Measurements from ENCODE around the gene CELSR1. TPM values are rescaled to one million over a fixed set of nuclear protein-coding genes. Genes with fewer than 3 reads are reported as not detected.

Gene CELSR1
- total and polyA plus RNA-seq, 2 donors from 2014 or later = 15.7 to 49.9 TPM

- no peak overlapping the region for H3K4me3 ChIP-seq (ENCODE audit: low read length in 3 of 3)
- DNase-seq (peak in 1 of 5 donors; percentile 67), FAIRE-seq (no peak)
- H3K27ac ChIP-seq (ENCODE audit: low read depth in 2 of 2, low read length in 2 of 2) = no peak overlapping the region
- TF ChIP-seq, protein P1, sequence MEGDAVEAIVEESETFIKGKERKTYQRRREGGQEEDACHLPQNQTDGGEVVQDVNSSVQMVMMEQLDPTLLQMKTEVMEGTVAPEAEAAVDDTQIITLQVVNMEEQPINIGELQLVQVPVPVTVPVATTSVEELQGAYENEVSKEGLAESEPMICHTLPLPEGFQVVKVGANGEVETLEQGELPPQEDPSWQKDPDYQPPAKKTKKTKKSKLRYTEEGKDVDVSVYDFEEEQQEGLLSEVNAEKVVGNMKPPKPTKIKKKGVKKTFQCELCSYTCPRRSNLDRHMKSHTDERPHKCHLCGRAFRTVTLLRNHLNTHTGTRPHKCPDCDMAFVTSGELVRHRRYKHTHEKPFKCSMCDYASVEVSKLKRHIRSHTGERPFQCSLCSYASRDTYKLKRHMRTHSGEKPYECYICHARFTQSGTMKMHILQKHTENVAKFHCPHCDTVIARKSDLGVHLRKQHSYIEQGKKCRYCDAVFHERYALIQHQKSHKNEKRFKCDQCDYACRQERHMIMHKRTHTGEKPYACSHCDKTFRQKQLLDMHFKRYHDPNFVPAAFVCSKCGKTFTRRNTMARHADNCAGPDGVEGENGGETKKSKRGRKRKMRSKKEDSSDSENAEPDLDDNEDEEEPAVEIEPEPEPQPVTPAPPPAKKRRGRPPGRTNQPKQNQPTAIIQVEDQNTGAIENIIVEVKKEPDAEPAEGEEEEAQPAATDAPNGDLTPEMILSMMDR (IDR thresholded peaks at IDR 0.05; ENCODE audit: borderline replicate concordance, extremely low read depth, insufficient read depth) = no peak
- H3K9me3 ChIP-seq (ENCODE audit: control insufficient read depth in 2 of 3, insufficient read depth in 1 of 3, low read length in 3 of 3) = no peaks in the 10 kb centered on the region
- H3K4me1 ChIP-seq (ENCODE audit: control insufficient read depth in 2 of 3, insufficient read depth in 2 of 3, low read depth in 1 of 3, low read length in 3 of 3) = peaks cover 0 to 17% (median 4%) of the 10 kb centered on the region in 3 donors
- H3K27me3 ChIP-seq (ENCODE audit: control insufficient read depth, insufficient read depth, low read length) = no peaks in the 10 kb centered on the region
- no peak overlapping the region for H3K9ac ChIP-seq (ENCODE audit: low read length in 3 of 3)
- intact Hi-C loops (cut with DNase I) = no loop called here
- H3K36me3 ChIP-seq (ENCODE audit: control insufficient read depth in 2 of 3, insufficient read depth in 3 of 3, low read length in 3 of 3) = no peaks in the 10 kb centered on the region
Observed at GRCh38 chr22:46586531-46587011, 49.2 kb upstream of the CELSR1 start.

DNA sequence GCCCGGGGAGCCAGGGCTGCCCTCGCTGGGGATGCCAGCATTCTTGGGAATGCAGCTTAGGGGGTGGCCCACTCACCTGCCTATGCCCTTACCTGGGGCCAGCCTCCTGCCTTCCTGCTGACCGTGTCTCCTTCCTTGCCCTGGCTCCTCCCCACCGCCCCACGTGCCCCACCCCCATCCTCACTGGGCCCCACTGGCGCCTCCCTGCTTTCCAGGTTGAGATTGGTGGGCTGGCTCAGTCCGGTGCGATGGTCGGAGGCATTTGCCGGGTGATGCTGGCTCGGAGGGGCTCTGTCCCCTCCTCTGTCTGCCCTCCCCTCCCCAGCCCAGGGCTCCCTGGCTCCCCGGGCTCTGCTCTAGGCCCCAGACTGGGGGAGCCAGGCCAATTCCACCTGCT is 48.7 kb upstream of the CELSR1 start:
- H3K9ac ChIP-seq (ENCODE audit: low read length in 3 of 3) = no peak overlapping the region
- TF ChIP-seq, protein P1 (IDR thresholded peaks at IDR 0.05; ENCODE audit: borderline replicate concordance, extremely low read depth, insufficient read depth) = no peak
- no peaks in the 10 kb centered on the region for H3K9me3 ChIP-seq (ENCODE audit: control insufficient read depth in 2 of 3, insufficient read depth in 1 of 3, low read length in 3 of 3)
- FAIRE-seq (no peak), DNase-seq (peak in 3 of 5 donors; percentile 60 to 73 (median 63))
- intact Hi-C loops (cut with DNase I) = no loop called here
- H3K4me3 ChIP-seq (ENCODE audit: low read length in 3 of 3) = no peak overlapping the region
- no peak overlapping the region for H3K27ac ChIP-seq (ENCODE audit: low read depth in 2 of 2, low read length in 2 of 2)
- no peaks in the 10 kb centered on the region for H3K36me3 ChIP-seq (ENCODE audit: control insufficient read depth in 2 of 3, insufficient read depth in 3 of 3, low read length in 3 of 3)
- H3K4me1 ChIP-seq (ENCODE audit: control insufficient read depth in 2 of 3, insufficient read depth in 2 of 3, low read depth in 1 of 3, low read length in 3 of 3) = peaks cover 0 to 22% (median 9%) of the 10 kb centered on the region in 3 donors
- H3K27me3 ChIP-seq (ENCODE audit: control insufficient read depth, insufficient read depth, low read length) = no peaks in the 10 kb centered on the region

- H3K9me3 ChIP-seq (ENCODE audit: control insufficient read depth in 2 of 3, insufficient read depth in 1 of 3, low read length in 3 of 3) = no peaks in the 10 kb centered on the region
- peak in 1 of 5 donors; percentile 55 for DNase-seq
- H3K9ac ChIP-seq (ENCODE audit: low read length in 3 of 3) = no peak overlapping the region
- H3K27me3 ChIP-seq (ENCODE audit: control insufficient read depth, insufficient read depth, low read length) = no peaks in the 10 kb centered on the region
- H3K4me3 ChIP-seq (ENCODE audit: low read length in 3 of 3) = no peak overlapping the region
- FAIRE-seq = no peak
- intact Hi-C loops (cut with DNase I) = no loop called here
- TF ChIP-seq, protein P1 (IDR thresholded peaks at IDR 0.05; ENCODE audit: borderline replicate concordance, extremely low read depth, insufficient read depth) = no peak
- no peaks in the 10 kb centered on the region for H3K36me3 ChIP-seq (ENCODE audit: control insufficient read depth in 2 of 3, insufficient read depth in 3 of 3, low read length in 3 of 3)
- H3K4me1 ChIP-seq (ENCODE audit: control insufficient read depth in 2 of 3, insufficient read depth in 2 of 3, low read depth in 1 of 3, low read length in 3 of 3) = peaks cover 0 to 23% (median 11%) of the 10 kb centered on the region in 3 donors
- no peak overlapping the region for H3K27ac ChIP-seq (ENCODE audit: low read depth in 2 of 2, low read length in 2 of 2)
Observed at GRCh38 chr22:46585340-46586122, 48.1 kb upstream of the CELSR1 start.

Measured in kidney (tissue), 14 donors.